Stomach smooth muscle (tissue), 2 donors: ENCODE measurements around the gene HOXA13.
A peak's percentile ranks its signal among the peaks of the same experiment; 100 is the strongest.

Experiments used
- H3K27ac ChIP-seq: one replicate; pipeline ENCODE4 v1.7.0; 2013; ENCODE audit warnings: mild to moderate bottlenecking, low read length, inconsistent platforms
- H3K27me3 ChIP-seq, 2 donors: one replicate each; pipeline ENCODE4 v1.7.0; 2013; ENCODE audit warnings: low read length in 2 of 2; ENCODE audit not compliant: insufficient read depth in 2 of 2, control insufficient read depth in 1 of 2
- H3K36me3 ChIP-seq, 2 donors: one replicate each; pipeline ENCODE4 v1.7.0; 2013; ENCODE audit warnings: low read length in 2 of 2; ENCODE audit not compliant: control insufficient read depth in 2 of 2, insufficient read depth in 2 of 2
- H3K4me1 ChIP-seq: one replicate; pipeline ENCODE4 v1.7.0; 2013; ENCODE audit warnings: low read length; ENCODE audit not compliant: control insufficient read depth, insufficient read depth
- H3K4me3 ChIP-seq, 2 donors: one replicate each; pipeline ENCODE4 v1.7.0; 2013; ENCODE audit warnings: low read length in 2 of 2
- H3K9ac ChIP-seq, 2 donors: one replicate each; pipeline ENCODE4 v1.7.0; 2013; ENCODE audit warnings: low read length in 2 of 2, mild to moderate bottlenecking in 1 of 2
- H3K9me3 ChIP-seq, 2 donors: one replicate each; pipeline ENCODE4 v1.7.0; 2013; ENCODE audit warnings: low read length in 2 of 2; ENCODE audit not compliant: control insufficient read depth in 2 of 2
- donor health status: healthy.
- donor health status: Pancreatic carcinoma.

HOXA13 gene

GRCh38 chr7:27183682-27184336 lies 16.1 kb downstream of the HOXA13 start:
- Histone ChIP-seq H3K4me1 (peaks cover 41% of the 10 kb centered on the region), H3K36me3 (no peaks in the 10 kb centered on the region), H3K4me3 (peak overlapping the region in 1 of 2 donors; percentile 35), H3K27ac (no peak overlapping the region), H3K27me3 (peaks cover 87 to 98% of the 10 kb centered on the region in 2 donors), H3K9ac (no peak overlapping the region), H3K9me3 (peaks cover 0 to 2% of the 10 kb centered on the region in 2 donors)

DNA sequence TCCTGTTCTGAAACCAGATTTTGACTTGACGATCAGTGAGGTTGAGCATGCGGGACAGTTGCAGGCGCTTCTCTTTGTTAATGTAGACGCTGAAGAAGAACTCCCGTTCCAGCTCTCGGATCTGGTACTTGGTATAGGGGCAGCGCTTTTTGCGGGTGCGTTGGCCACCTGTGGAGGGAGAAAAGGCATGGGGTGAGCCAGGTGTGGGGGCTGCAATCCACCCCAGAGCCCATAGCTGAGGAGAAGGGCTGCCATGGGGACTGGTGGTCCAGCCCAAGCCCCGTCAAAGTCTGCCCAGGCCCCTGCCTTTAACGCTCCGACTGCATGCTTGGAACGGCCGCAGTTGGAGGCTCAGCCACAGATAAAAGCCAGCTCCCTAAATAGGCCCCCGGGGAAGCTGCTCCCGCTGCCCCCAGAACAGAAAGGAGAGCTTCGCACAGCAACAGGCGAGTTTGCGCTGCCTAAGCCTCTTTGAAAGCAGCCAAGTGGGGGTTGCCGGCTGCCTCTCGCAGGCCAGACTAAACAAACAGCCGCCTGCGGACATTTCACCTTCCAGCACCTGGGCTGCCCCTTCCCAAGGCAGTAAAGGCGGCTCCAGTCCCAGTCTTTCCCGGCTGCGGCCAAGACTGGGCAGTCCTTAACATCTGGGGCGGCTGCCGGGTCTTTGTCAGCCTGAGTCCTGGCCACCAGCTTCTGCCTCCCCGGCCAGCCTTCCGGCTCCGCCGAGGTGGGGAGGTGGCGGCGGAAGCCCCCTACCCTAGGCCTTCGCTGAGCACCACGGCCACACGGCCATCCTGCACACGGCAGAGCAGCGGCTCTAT lies 16.8 kb downstream of the HOXA13 start:
- Histone ChIP-seq H3K27me3 (peaks cover 86 to 98% of the 10 kb centered on the region in 2 donors), H3K36me3 (no peaks in the 10 kb centered on the region), H3K9ac (no peak overlapping the region), H3K4me3 (no peak overlapping the region), H3K4me1 (peaks cover 35% of the 10 kb centered on the region), H3K27ac (no peak overlapping the region), H3K9me3 (peaks cover 0 to 2% of the 10 kb centered on the region in 2 donors)

DNA sequence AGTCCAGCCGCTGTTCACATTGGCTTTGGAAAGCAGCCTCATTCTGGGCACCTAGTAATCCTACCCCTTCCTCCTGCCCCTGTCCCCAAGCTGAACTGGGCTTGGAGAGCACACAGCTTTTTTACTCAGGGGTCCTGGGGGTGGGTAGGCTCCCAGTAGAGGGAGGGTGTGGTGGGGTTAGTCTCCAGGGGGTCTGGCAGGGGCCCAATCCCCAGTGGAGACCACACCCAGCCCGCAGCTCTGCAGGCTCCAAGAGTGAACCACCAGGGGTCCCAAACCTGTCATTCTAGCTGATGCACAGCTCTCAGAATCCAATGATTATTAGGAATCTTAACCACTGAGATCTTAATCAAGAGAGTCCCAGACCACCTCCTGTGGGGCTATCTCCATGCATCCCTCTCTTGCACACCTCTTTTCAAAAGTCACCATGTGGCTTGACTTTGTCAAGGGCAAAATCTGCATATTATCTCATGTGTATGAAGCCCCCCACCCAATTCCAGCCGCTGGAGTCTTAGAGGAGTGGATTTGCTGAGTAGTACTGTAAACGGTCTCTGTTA lies 17.5 kb downstream of the HOXA13 start:
- Histone ChIP-seq H3K27me3 (peaks cover 86 to 98% of the 10 kb centered on the region in 2 donors), H3K27ac (no peak overlapping the region), H3K4me3 (no peak overlapping the region), H3K4me1 (peaks cover 30% of the 10 kb centered on the region), H3K36me3 (no peaks in the 10 kb centered on the region), H3K9ac (no peak overlapping the region), H3K9me3 (peaks cover 0 to 2% of the 10 kb centered on the region in 2 donors)

DNA sequence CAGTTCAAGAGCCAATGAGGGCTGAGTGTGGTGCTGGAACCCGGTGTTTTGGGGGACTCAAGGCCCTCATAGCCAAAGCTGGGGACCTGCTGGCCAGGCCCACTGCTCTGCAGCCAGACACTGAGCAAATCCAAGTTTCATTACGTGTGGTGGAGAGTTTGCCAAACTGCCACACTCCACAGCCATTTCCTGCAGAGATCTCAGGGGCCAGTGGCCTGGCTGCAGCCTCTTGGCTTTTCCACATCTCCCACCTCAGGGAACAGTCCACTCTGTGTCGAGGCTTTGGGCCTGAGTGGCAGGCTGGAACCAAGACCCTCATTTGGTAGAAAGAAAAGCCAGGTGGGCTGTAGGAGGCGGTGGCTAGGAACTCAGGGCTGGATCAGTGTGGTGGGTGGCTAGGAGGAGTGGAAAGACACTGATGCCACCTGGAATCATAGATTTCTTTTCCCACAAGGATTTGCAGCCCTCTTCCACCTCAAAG lies 18.1 kb downstream of the HOXA13 start:
- Histone ChIP-seq H3K27me3 (peaks cover 87 to 98% of the 10 kb centered on the region in 2 donors), H3K27ac (no peak overlapping the region), H3K9ac (no peak overlapping the region)

GRCh38 chr7:27180431-27181420 lies 19.2 kb downstream of the HOXA13 start:
- H3K4me3 ChIP-seq, result no peak overlapping the region
- H3K27ac ChIP-seq, result no peak overlapping the region
- H3K4me1 ChIP-seq, result peaks cover 30% of the 10 kb centered on the region
- no peak overlapping the region for H3K9ac ChIP-seq
- H3K9me3 ChIP-seq, result peaks cover 0 to 2% of the 10 kb centered on the region in 2 donors
- H3K36me3 ChIP-seq, result no peaks in the 10 kb centered on the region
- peaks cover 88 to 98% of the 10 kb centered on the region in 2 donors for H3K27me3 ChIP-seq

More for the DNA sequence above, 18.1 kb downstream of the HOXA13 start:
- Histone ChIP-seq H3K9me3 (peaks cover 0 to 2% of the 10 kb centered on the region in 2 donors), H3K4me3 (no peak overlapping the region), H3K36me3 (no peaks in the 10 kb centered on the region), H3K4me1 (peaks cover 30% of the 10 kb centered on the region)

- Histone ChIP-seq H3K27ac (no peak overlapping the region), H3K36me3 (no peaks in the 10 kb centered on the region), H3K9me3 (no peaks in the 10 kb centered on the region), H3K27me3 (peaks cover 88 to 98% of the 10 kb centered on the region in 2 donors), H3K4me3 (peak overlapping the region; percentile 12 to 40), H3K9ac (no peak overlapping the region), H3K4me1 (peaks cover 22% of the 10 kb centered on the region)
These were observed 20.1 kb downstream of the HOXA13 start for GRCh38 chr7:27179503-27180430.

DNA sequence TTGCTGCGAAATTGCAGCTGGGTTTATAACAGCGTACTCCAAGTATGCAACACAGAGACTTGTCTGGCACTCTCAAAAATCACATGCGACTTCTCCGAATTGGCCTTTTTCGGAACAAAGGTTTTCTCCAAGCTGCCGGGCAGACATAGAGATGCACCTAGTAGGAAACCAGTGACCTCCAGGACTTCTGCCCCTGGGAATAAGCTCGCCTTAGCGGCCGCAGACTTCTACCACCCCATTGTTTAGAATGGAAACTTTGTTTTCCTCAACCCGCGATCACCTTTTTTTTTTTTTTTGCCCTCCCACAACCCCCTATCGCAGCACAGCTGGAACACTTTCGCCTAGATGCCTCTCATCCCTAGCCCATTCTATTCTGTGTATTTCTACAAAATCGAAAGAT lies 20.9 kb downstream of the HOXA13 start:
- H3K27me3 ChIP-seq, result peaks cover 90 to 98% of the 10 kb centered on the region in 2 donors
- no peak overlapping the region for H3K4me3 ChIP-seq
- H3K36me3 ChIP-seq, result no peaks in the 10 kb centered on the region
- H3K27ac ChIP-seq, result no peak overlapping the region
- H3K9me3 ChIP-seq, result no peaks in the 10 kb centered on the region
- H3K9ac ChIP-seq, result no peak overlapping the region
- H3K4me1 ChIP-seq, result peaks cover 17% of the 10 kb centered on the region

- peaks cover 84 to 98% of the 10 kb centered on the region in 2 donors for H3K27me3 ChIP-seq
- H3K9me3 ChIP-seq, result no peaks in the 10 kb centered on the region
- H3K4me1 ChIP-seq, result peaks cover 21% of the 10 kb centered on the region
- H3K27ac ChIP-seq, result no peak overlapping the region
- no peak overlapping the region for H3K4me3 ChIP-seq
- no peaks in the 10 kb centered on the region for H3K36me3 ChIP-seq
- no peak overlapping the region for H3K9ac ChIP-seq
These were observed 21.5 kb downstream of the HOXA13 start for GRCh38 chr7:27178366-27178765.

DNA sequence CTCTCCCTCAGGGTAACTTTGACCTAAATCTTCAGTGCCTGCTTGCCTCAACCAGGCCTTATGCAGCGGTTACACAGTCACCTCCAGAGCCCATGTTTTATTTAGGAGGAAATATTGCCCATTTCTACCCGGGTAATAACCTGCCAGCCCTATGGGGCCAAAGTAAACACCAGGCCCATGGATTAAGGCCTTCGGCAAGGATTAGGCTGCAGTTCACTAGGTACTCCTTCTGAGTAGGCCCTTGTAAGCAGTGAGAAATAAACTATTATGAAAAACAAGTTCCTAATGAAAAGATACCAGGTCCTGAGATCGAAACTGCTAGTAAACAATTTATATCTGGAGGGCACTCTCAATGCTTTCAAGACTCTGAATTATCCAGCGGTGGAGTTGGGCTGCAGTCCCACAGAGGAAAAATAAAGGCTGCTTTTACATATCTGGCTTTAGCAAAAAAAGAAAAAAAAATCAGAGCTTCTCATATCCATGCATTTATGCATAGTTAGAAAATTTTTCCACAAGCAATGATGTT lies 22.0 kb downstream of the HOXA13 start:
- H3K27ac ChIP-seq, result no peak overlapping the region

More for the DNA sequence above, 22.0 kb downstream of the HOXA13 start:
- Histone ChIP-seq H3K36me3 (no peaks in the 10 kb centered on the region), H3K27me3 (peaks cover 82 to 98% of the 10 kb centered on the region in 2 donors), H3K9ac (no peak overlapping the region), H3K4me1 (peaks cover 23% of the 10 kb centered on the region), H3K9me3 (no peaks in the 10 kb centered on the region), H3K4me3 (no peak overlapping the region)
